Measurements from ENCODE around the gene TBL1Y. TPM values are rescaled to one million over a fixed set of nuclear protein-coding genes. Genes with fewer than 3 reads are reported as not detected.

TBL1Y gene
- polyA plus RNA-seq, 3 donors: not detected

- no peaks in the 10 kb centered on the region for H4K20me1 ChIP-seq (ENCODE audit: insufficient read depth, low read length)
- H3K4me3 ChIP-seq (replicated peaks in 1 of 3; ENCODE audit: low read depth in 2 of 3, low read length in 3 of 3): no peak overlapping the region
- no peaks in the 10 kb centered on the region for H3K27me3 ChIP-seq (ENCODE audit: control insufficient read depth in 2 of 2, insufficient read depth in 2 of 2, low read length in 2 of 2)
- H3K9me3 ChIP-seq (replicated peaks in 1 of 2; ENCODE audit: control insufficient read depth in 1 of 2, insufficient read depth in 1 of 2, low read length in 2 of 2): no peaks in the 10 kb centered on the region
- Mint-ChIP-seq H3K27me3 (ENCODE audit: low read depth in 3 of 3) (peaks cover 0 to 1% (median 0%) of the 10 kb centered on the region in 3 donors), H3K27ac (no peak overlapping the region), H3K4me1 (no peaks in the 10 kb centered on the region), H3K9me3 (no peaks in the 10 kb centered on the region), H3K4me3 (no peak overlapping the region), H3K36me3 (no peaks in the 10 kb centered on the region)
- no peaks in the 10 kb centered on the region for H3K36me3 ChIP-seq (replicated peaks in 1 of 2; ENCODE audit: control insufficient read depth in 1 of 2, insufficient read depth in 2 of 2, low read length in 2 of 2)
- DNase-seq: no peak
- no peak overlapping the region for H3K27ac ChIP-seq (ENCODE audit: low read depth in 1 of 2, low read length in 2 of 2)
- no peaks in the 10 kb centered on the region for H3K79me2 ChIP-seq (ENCODE audit: insufficient read depth, low read length)
- H3K4me2 ChIP-seq (replicated peaks; ENCODE audit: extremely low read depth, low read length, poor library complexity, severe bottlenecking): no peak overlapping the region
- H3K4me1 ChIP-seq (ENCODE audit: control insufficient read depth in 1 of 2, insufficient read depth in 2 of 2, low read length in 2 of 2): no peaks in the 10 kb centered on the region
- intact Hi-C loops (cut with micrococcal nuclease): no loop called here
- H3K9ac ChIP-seq (ENCODE audit: insufficient read depth, low read length, poor library complexity, severe bottlenecking): no peak overlapping the region
- H2AFZ ChIP-seq (ENCODE audit: insufficient read depth, low read depth, low read length, poor library complexity, severe bottlenecking): no peak overlapping the region
- no peak for TF ChIP-seq CTCF (IDR thresholded peaks at IDR 0.05)
- no CpG with 5 or more reads among the region's 2 CpGs for WGBS (ENCODE audit: insufficient coverage)
These were observed 183.9 kb downstream of the TBL1Y start for GRCh38 chrY:7094365-7094764.

- Histone ChIP-seq H3K4me2 (replicated peaks; ENCODE audit: extremely low read depth, low read length, poor library complexity, severe bottlenecking) (no peak overlapping the region), H3K4me3 (replicated peaks in 1 of 3; ENCODE audit: low read depth in 2 of 3, low read length in 3 of 3) (no peak overlapping the region), H3K27me3 (ENCODE audit: control insufficient read depth in 2 of 2, insufficient read depth in 2 of 2, low read length in 2 of 2) (no peaks in the 10 kb centered on the region), H3K27ac (ENCODE audit: low read depth in 1 of 2, low read length in 2 of 2) (no peak overlapping the region), H4K20me1 (ENCODE audit: insufficient read depth, low read length) (no peaks in the 10 kb centered on the region), H3K4me1 (ENCODE audit: control insufficient read depth in 1 of 2, insufficient read depth in 2 of 2, low read length in 2 of 2) (no peaks in the 10 kb centered on the region), H3K36me3 (replicated peaks in 1 of 2; ENCODE audit: control insufficient read depth in 1 of 2, insufficient read depth in 2 of 2, low read length in 2 of 2) (no peaks in the 10 kb centered on the region), H3K9ac (ENCODE audit: insufficient read depth, low read length, poor library complexity, severe bottlenecking) (no peak overlapping the region), H2AFZ (ENCODE audit: insufficient read depth, low read depth, low read length, poor library complexity, severe bottlenecking) (no peak overlapping the region), H3K9me3 (replicated peaks in 1 of 2; ENCODE audit: control insufficient read depth in 1 of 2, insufficient read depth in 1 of 2, low read length in 2 of 2) (no peaks in the 10 kb centered on the region), H3K79me2 (ENCODE audit: insufficient read depth, low read length) (no peaks in the 10 kb centered on the region)
- H3K4me3 Mint-ChIP-seq: no peak overlapping the region
- H3K27me3 Mint-ChIP-seq (ENCODE audit: low read depth in 3 of 3): peaks cover 0 to 1% (median 0%) of the 10 kb centered on the region in 3 donors
- H3K4me1 Mint-ChIP-seq: no peaks in the 10 kb centered on the region
- no peaks in the 10 kb centered on the region for H3K9me3 Mint-ChIP-seq
- TF ChIP-seq CTCF (IDR thresholded peaks at IDR 0.05): no peak
- no peaks in the 10 kb centered on the region for H3K36me3 Mint-ChIP-seq
- H3K27ac Mint-ChIP-seq: no peak overlapping the region
- 83% methylated on average over 1 of the region's 3 CpGs for WGBS (ENCODE audit: insufficient coverage)
- DNase-seq: no peak
- intact Hi-C loops (cut with micrococcal nuclease): no loop called here
These were observed 186.5 kb downstream of the TBL1Y start for GRCh38 chrY:7097021-7097420.

Measured in CD14-positive monocyte (primary cell).